H1 (cell line): ENCODE measurements around the gene CAPN2. TPM values are rescaled to one million over a fixed set of nuclear protein-coding genes. Genes with fewer than 3 reads are reported as not detected.

Source experiments
- CTCF ChIA-PET: fragments of 300-600 bp; sonication (Branson Sonifier 250); formaldehyde crosslinking; loops from one replicate; lab custom pipeline; 2021; ENCODE audit not compliant: partially characterized antibody; lab: Charles Lee
- POLR2A ChIA-PET: fragments of 300-600 bp; sonication (Branson Sonifier 250); formaldehyde crosslinking; loops from one replicate; lab custom pipeline; 2021; ENCODE audit warnings: inconsistent platforms; ENCODE audit not compliant: partially characterized antibody; lab: Charles Lee
- DNase-seq, 2 experiments: peaks; one replicate each; pipeline versions ENCODE4 v3.0.0 to v3.0.0-alpha.2; 2010 to 2022; ENCODE audit warnings: low spot score in 2 of 2, low read depth in 1 of 2, mixed read lengths in 1 of 2
- FAIRE-seq: peaks from 2 replicates; lab custom pipeline; 2011; peaks lifted over from hg19 to GRCh38; lab: Jason Lieb, UNC
- H2AFZ ChIP-seq: 2 replicates; pipeline ENCODE4 v1.8.1; 2012; ENCODE audit warnings: low read length, inconsistent platforms
- H2AK5ac ChIP-seq: 2 replicates; pipeline ENCODE4 v1.6.1; 2013; ENCODE audit warnings: low read depth, low read length
- H2BK120ac ChIP-seq: replicated peaks from 2 replicates; pipeline ENCODE3; 2013; ENCODE audit warnings: low read depth, low read length, inconsistent platforms
- H2BK12ac ChIP-seq: 2 replicates; pipeline ENCODE4 v1.6.1; 2013; ENCODE audit warnings: low read depth, low read length
- H2BK15ac ChIP-seq: 2 replicates; pipeline ENCODE4 v1.6.1; 2013; ENCODE audit warnings: low read length
- H2BK20ac ChIP-seq: 2 replicates; pipeline ENCODE4 v1.6.1; 2013; ENCODE audit warnings: low read length
- H2BK5ac ChIP-seq: 2 replicates; pipeline ENCODE4 v1.6.1; 2013; ENCODE audit warnings: low read depth, low read length
- H3K14ac ChIP-seq: 2 replicates; pipeline ENCODE4 v1.6.1; 2013; ENCODE audit warnings: inconsistent platforms; ENCODE audit not compliant: insufficient read length
- H3K18ac ChIP-seq: 2 replicates; pipeline ENCODE4 v1.6.1; 2013; ENCODE audit warnings: low read length; ENCODE audit errors: extremely low read depth
- H3K23ac ChIP-seq: 2 replicates; pipeline ENCODE4 v1.6.1; 2013; ENCODE audit warnings: inconsistent platforms; ENCODE audit not compliant: insufficient read length
- H3K23me2 ChIP-seq: 2 replicates; pipeline ENCODE4 v1.6.1; 2013; ENCODE audit warnings: low read depth, low read length
- H3K27ac ChIP-seq: 2 replicates; pipeline ENCODE4 v1.6.1; 2011; ENCODE audit warnings: low read depth, low read length, inconsistent platforms
- H3K27me3 ChIP-seq, 4 experiments: replicated peaks in 1 of 4; 1 replicate in 1 of 4; 2 replicates in 3 of 4; pipeline versions ENCODE4 v1.6.1 to v1.8.1; 2011 to 2013; ENCODE audit warnings: low read length in 3 of 4, mild to moderate bottlenecking in 3 of 4, inconsistent platforms in 2 of 4, mixed read lengths in 2 of 4, moderate library complexity in 1 of 4; ENCODE audit not compliant: control insufficient read depth in 3 of 4, insufficient read depth in 3 of 4; ENCODE audit errors: extremely low read depth in 1 of 4
- H3K36me3 ChIP-seq, 4 experiments: 2 replicates each; pipeline versions ENCODE4 v1.6.1 to v1.8.1; 2011 to 2013; ENCODE audit warnings: mild to moderate bottlenecking in 4 of 4, low read length in 3 of 4, moderate library complexity in 2 of 4, control low read depth in 1 of 4, inconsistent platforms in 1 of 4; ENCODE audit not compliant: insufficient read depth in 4 of 4, control insufficient read depth in 2 of 4
- H3K4ac ChIP-seq: replicated peaks from 2 replicates; pipeline ENCODE3; 2013; ENCODE audit warnings: low read length, low read depth, mixed read lengths, inconsistent platforms; ENCODE audit not compliant: insufficient read length
- H3K4me1 ChIP-seq, 4 experiments: replicated peaks in 1 of 4; 1 replicate in 1 of 4; 2 replicates in 3 of 4; pipeline versions ENCODE4 v1.6.1 to v1.8.1; 2011 to 2013; ENCODE audit warnings: low read length in 3 of 4, inconsistent platforms in 2 of 4, mixed read lengths in 1 of 4; ENCODE audit not compliant: insufficient read depth in 4 of 4, control insufficient read depth in 3 of 4
- H3K4me2 ChIP-seq, 2 experiments: 2 replicates each; pipeline versions ENCODE4 v1.6.1 to v1.8.1; 2011 to 2013; ENCODE audit warnings: low read depth in 2 of 2, low read length in 2 of 2, control low read depth in 1 of 2, inconsistent platforms in 1 of 2, mild to moderate bottlenecking in 1 of 2; ENCODE audit not compliant: insufficient read depth in 1 of 2
- H3K4me3 ChIP-seq, 4 experiments: fragments of 200-600, 300-600 bp in 1 of 4; sonication (generic), shearing (Covaris generic), sonication (Bioruptor Twin) in 1 of 4; 2 replicates each; pipeline versions ENCODE4 v1.5.1 to v1.8.1; 2011 to 2016; ENCODE audit warnings: low read length in 4 of 4, low read depth in 3 of 4, control low read depth in 2 of 4, inconsistent platforms in 2 of 4, mild to moderate bottlenecking in 2 of 4, mixed read lengths in 1 of 4, moderate library complexity in 1 of 4; ENCODE audit not compliant: insufficient read depth in 2 of 4; ENCODE audit errors: extremely low read depth in 1 of 4
- H3K56ac ChIP-seq: replicated peaks from 2 replicates; pipeline ENCODE3; 2013; ENCODE audit warnings: low read depth, mild to moderate bottlenecking, mixed read lengths, low read length, inconsistent platforms; ENCODE audit not compliant: insufficient read length
- H3K79me1 ChIP-seq: 2 replicates; pipeline ENCODE4 v1.6.1; 2013; ENCODE audit warnings: low read depth, low read length, control low read depth
- H3K79me2 ChIP-seq, 2 experiments: 2 replicates each; pipeline versions ENCODE4 v1.6.1 to v1.8.1; 2012 to 2013; ENCODE audit warnings: low read length in 2 of 2, mild to moderate bottlenecking in 2 of 2, inconsistent platforms in 1 of 2; ENCODE audit not compliant: insufficient read depth in 2 of 2, control insufficient read depth in 1 of 2
- H3K9ac ChIP-seq, 4 experiments: replicated peaks in 1 of 4; 1 replicate in 1 of 4; 2 replicates in 3 of 4; pipeline versions ENCODE4 v1.6.1 to v1.8.1; 2011 to 2013; ENCODE audit warnings: low read depth in 3 of 4, low read length in 3 of 4, control low read depth in 2 of 4, mild to moderate bottlenecking in 2 of 4, moderate library complexity in 2 of 4, inconsistent platforms in 1 of 4; ENCODE audit errors: extremely low read depth in 1 of 4
- H3K9me3 ChIP-seq, 2 experiments: 2 replicates each; pipeline versions ENCODE4 v1.6.1 to v1.8.1; 2012 to 2013; ENCODE audit warnings: mild to moderate bottlenecking in 2 of 2, moderate library complexity in 2 of 2, control low read depth in 1 of 2, inconsistent platforms in 1 of 2, low read depth in 1 of 2, low read length in 1 of 2, mixed read lengths in 1 of 2; ENCODE audit not compliant: insufficient read depth in 2 of 2
- H4K20me1 ChIP-seq, 2 experiments: replicated peaks in 1 of 2; 2 replicates each; pipeline versions ENCODE3 to v1.8.1; 2011 to 2013; ENCODE audit warnings: inconsistent platforms in 2 of 2, low read length in 2 of 2, mild to moderate bottlenecking in 1 of 2; ENCODE audit not compliant: insufficient read depth in 2 of 2, control insufficient read depth in 1 of 2
- H4K5ac ChIP-seq: 2 replicates; pipeline ENCODE4 v1.6.1; 2013; ENCODE audit warnings: low read length, low read depth, mixed read lengths, inconsistent platforms; ENCODE audit not compliant: insufficient read length
- H4K8ac ChIP-seq: 2 replicates; pipeline ENCODE4 v1.8.0; 2013; ENCODE audit warnings: mild to moderate bottlenecking, moderate library complexity, low read length, inconsistent platforms; ENCODE audit not compliant: insufficient read depth; ENCODE audit errors: extremely low read depth
- H4K91ac ChIP-seq: replicated peaks from 2 replicates; pipeline ENCODE3; 2013; ENCODE audit warnings: low read length, mixed read lengths, inconsistent platforms; ENCODE audit not compliant: insufficient read length
- CREB1 ChIP-seq: IDR thresholded peaks from 2 replicates; pipeline ENCODE4 v1.6.1; 2012; ENCODE audit warnings: inconsistent platforms
- KDM4A ChIP-seq: IDR thresholded peaks from one replicate; pipeline ENCODE4 v1.7.1; 2012; ENCODE audit warnings: low read depth, mild to moderate bottlenecking, moderate library complexity, low read length, inconsistent platforms; ENCODE audit not compliant: severe bottlenecking
- NANOG ChIP-seq: IDR thresholded peaks from 2 replicates; pipeline ENCODE4 v1.6.1; 2011; ENCODE audit warnings: low read length, low read depth, mild to moderate bottlenecking, inconsistent platforms; ENCODE audit not compliant: insufficient read depth, poor library complexity, severe bottlenecking
- WGBS, 2 experiments: shearing (Covaris generic) in 1 of 2; methylation state at CpG; one replicate each; pipeline versions ENCODE4 v1.1.6 to v1.1.7; 2013 to 2015; ENCODE audit warnings: low lambda C conversion rate in 2 of 2, mixed read lengths in 2 of 2, inconsistent platforms in 1 of 2, low coverage in 1 of 2, missing lambda C conversion rate in 1 of 2; ENCODE audit not compliant: insufficient replicate concordance in 2 of 2, insufficient coverage in 1 of 2, insufficient read length in 1 of 2; ENCODE audit errors: extremely low coverage in 1 of 2, missing lambda C conversion rate in 1 of 2; 5-methylcytosine and 5-hydroxymethylcytosine counted together
- polyA plus RNA-seq, 7 experiments: library from polyadenylated mRNA; depleted of rRNA in 3 of 7; stranded (reverse) in 5 of 7; unstranded in 2 of 7; fragments of >200 nt in 5 of 7; fragments of 200-250 nt in 2 of 7; gene quantifications; 1 replicate in 5 of 7; 2 replicates in 1 of 7; 4 replicates in 1 of 7; pipeline versions ENCODE4 v1.2.1 to v1.2.3, GENCODE V29; 2011 to 2013; ENCODE audit warnings: missing spikeins in 2 of 7, mixed read lengths in 2 of 7
- total RNA-seq: library from RNA; stranded (reverse); fragmentation: NEBNext Ultra II Directional; extraction: Animal tissue kit (Norgen Biotek cat#: 25700); gene quantifications from 2 replicates; pipeline ENCODE4 v1.2.1, GENCODE V29; 2021

CAPN2 gene
- total and polyA plus RNA-seq, 2 of the 8 experiments (the other 6 are each of a cell fraction or from before 2014, with no cell fraction given), result 9.2 to 10.3 TPM

GRCh38 chr1:223763881-223764280 is 51.5 kb downstream of the CAPN2 start:
- Histone ChIP-seq H4K91ac (no peak overlapping the region), H2BK20ac (no peak overlapping the region), H2AK5ac (no peak overlapping the region), H3K23ac (no peak overlapping the region), H3K27ac (no peak overlapping the region), H3K79me2 (no peaks in the 10 kb centered on the region), H2BK5ac (no peak overlapping the region), H3K14ac (no peak overlapping the region), H3K9me3 (no peaks in the 10 kb centered on the region), H3K4me1 (no peaks in the 10 kb centered on the region), H3K18ac (no peak overlapping the region), H3K23me2 (no peaks in the 10 kb centered on the region), H3K9ac (no peak overlapping the region), H2BK15ac (no peak overlapping the region), H4K20me1 (no peaks in the 10 kb centered on the region), H2BK120ac (no peak overlapping the region), H2BK12ac (no peak overlapping the region), H3K56ac (no peak overlapping the region), H3K27me3 (no peaks in the 10 kb centered on the region), H3K36me3 (no peaks in the 10 kb centered on the region; a peak in 1 of 8 replicates), H3K4me3 (no peak overlapping the region), H3K4ac (no peak overlapping the region), H3K79me1 (no peaks in the 10 kb centered on the region), H2AFZ (no peak overlapping the region), H4K8ac (no peak overlapping the region), H4K5ac (no peak overlapping the region), H3K4me2 (no peak overlapping the region)
- no peak for TF ChIP-seq NANOG
- no peak for TF ChIP-seq CREB1
- no peak for TF ChIP-seq KDM4A
- no peak for FAIRE-seq
- 90% methylated on average over 5 of the region's 5 CpGs; no CpG with 5 or more reads in 1 of the 2 experiments for WGBS, 2 experiments
- DNase-seq, result no peak
- ChIA-PET CTCF (interaction anchor here (1.2 to 2.3 kb wide), 4 partner anchors 9 to 505 kb away, joined by 3 to 11 read pairs (median 4); no protein-coding TSS in a partner anchor), POLR2A (no interaction called here)
